ENCODE results near the gene MINAR2. TPM values are rescaled to one million over a fixed set of nuclear protein-coding genes. Genes with fewer than 3 reads are reported as not detected.

Gene MINAR2
- total and polyA plus RNA-seq, 11 donors = not detected

DNA sequence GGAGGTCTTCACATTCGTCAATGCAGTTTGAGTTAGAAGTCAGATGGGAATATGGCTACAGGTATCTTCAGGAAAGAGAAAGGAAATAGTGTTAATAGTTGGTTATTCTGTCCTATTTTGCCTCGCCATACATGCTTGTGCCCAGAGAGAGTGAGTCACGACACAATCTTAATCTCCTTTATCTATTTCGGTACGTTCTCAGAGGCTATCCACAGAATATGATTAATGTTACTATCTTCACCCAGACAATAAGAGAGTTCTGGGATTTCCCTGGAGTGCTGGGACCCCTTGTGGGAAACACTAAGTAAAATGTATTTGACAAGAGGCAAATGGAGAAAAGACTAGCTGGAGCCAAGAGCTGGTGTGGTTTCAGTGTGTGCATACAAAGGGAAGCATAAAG lies 25.5 kb downstream of the MINAR2 start:
- no peak overlapping the region for H3K4me3 ChIP-seq
- DNase-seq = no peak
- no peaks in the 10 kb centered on the region for H3K4me1 ChIP-seq
- 70 to 85% (median 82%) methylated on average over 5 of the region's 5 CpGs for WGBS, 4 donors
- H3K27ac ChIP-seq = no peak overlapping the region
- ATAC-seq = no peak
- peaks cover 0 to 3% (median 0%) of the 10 kb centered on the region in 12 donors for H3K9me3 ChIP-seq
- TF ChIP-seq POLR2A (IDR thresholded peaks at IDR 0.05) = no peak
- no peak for TF ChIP-seq CTCF (IDR thresholded peaks at IDR 0.05)
- no peaks in the 10 kb centered on the region for H3K27me3 ChIP-seq
- intact Hi-C loops (cut with DNase I) = loop anchor here in 9 of 10 donors (5.0 to 10.0 kb wide), 7 partner anchors 79 to 1651 kb away; no protein-coding TSS in a partner anchor
- no peaks in the 10 kb centered on the region for H3K36me3 ChIP-seq

- no peak for DNase-seq
- H3K36me3 ChIP-seq = no peaks in the 10 kb centered on the region
- H3K4me1 ChIP-seq = no peaks in the 10 kb centered on the region
- intact Hi-C loops (cut with DNase I) = no loop called here
- H3K9me3 ChIP-seq = peaks cover 0 to 5% (median 0%) of the 10 kb centered on the region in 12 donors
- H3K27ac ChIP-seq = no peak overlapping the region
- TF ChIP-seq CTCF (IDR thresholded peaks at IDR 0.05) (no peak), POLR2A (IDR thresholded peaks at IDR 0.05) (no peak)
- no peak for ATAC-seq
- no peak overlapping the region for H3K4me3 ChIP-seq
- WGBS, 4 donors = 73 to 84% (median 79%) methylated on average over 2 of the region's 2 CpGs
- H3K27me3 ChIP-seq = no peaks in the 10 kb centered on the region
Measured at GRCh38 chr5:129781594-129781993, 33.7 kb downstream of the MINAR2 start.

DNA sequence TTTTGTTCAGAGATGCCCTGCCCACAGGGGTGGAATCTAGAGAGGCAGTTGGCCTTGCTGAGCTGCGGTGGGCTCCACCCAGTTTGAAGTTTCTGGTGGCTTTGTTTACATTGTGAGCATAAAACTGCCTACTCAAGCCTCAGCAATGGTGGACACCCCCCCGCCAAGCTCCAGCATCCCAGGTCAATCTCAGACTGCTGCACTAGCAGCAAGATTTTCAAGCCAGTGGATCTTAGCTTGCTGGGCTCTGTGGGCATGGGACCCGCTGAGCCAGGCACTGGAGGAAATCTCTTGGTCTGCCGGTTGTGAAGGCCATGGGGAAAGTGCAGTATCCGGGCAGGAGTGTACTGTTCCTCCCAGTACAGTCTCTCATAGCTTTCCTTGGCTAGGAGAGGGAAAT lies 55.5 kb downstream of the MINAR2 start:
- TF ChIP-seq POLR2A (IDR thresholded peaks at IDR 0.05) (no peak), CTCF (IDR thresholded peaks at IDR 0.05) (no peak)
- Histone ChIP-seq H3K4me3 (no peak overlapping the region), H3K4me1 (no peaks in the 10 kb centered on the region), H3K9me3 (peaks cover 0 to 19% (median 3%) of the 10 kb centered on the region in 12 donors), H3K27me3 (peaks cover 0 to 7% (median 0%) of the 10 kb centered on the region in 9 donors), H3K27ac (no peak overlapping the region), H3K36me3 (no peaks in the 10 kb centered on the region)
- intact Hi-C loops (cut with DNase I) = no loop called here
- DNase-seq (no peak), ATAC-seq (no peak)
- 80 to 88% (median 87%) methylated on average over 5 of the region's 5 CpGs for WGBS, 4 donors

DNA sequence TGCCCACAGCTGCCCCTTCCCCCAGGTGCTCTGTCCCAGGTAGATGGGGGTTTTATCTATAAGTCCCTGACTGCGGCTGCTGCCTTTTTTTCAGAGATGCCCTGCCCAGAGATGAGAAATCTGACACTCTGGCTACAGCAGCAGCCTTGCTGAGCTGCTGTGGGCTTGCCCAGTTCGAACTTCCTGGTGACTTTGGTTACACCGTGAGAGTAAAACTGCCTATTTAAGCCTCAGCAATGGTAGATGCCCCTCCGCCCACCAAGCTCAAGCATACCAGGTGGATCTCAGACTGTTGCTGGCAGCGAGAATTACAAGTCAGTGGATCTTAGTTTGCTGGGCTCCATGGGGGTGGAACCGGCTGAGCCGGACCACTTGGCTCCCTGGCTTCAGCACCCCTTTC lies 56.8 kb downstream of the MINAR2 start:
- H3K27me3 ChIP-seq = peaks cover 0 to 7% (median 0%) of the 10 kb centered on the region in 9 donors
- no peak overlapping the region for H3K4me3 ChIP-seq
- intact Hi-C loops (cut with DNase I) = no loop called here
- WGBS, 4 donors = 49 to 69% (median 56%) methylated on average over 6 to 7 of the region's 7 CpGs
- H3K9me3 ChIP-seq = peaks cover 0 to 6% (median 0%) of the 10 kb centered on the region in 12 donors
- no peak for ATAC-seq
- no peak for DNase-seq
- H3K4me1 ChIP-seq = no peaks in the 10 kb centered on the region
- TF ChIP-seq POLR2A (IDR thresholded peaks at IDR 0.05) (no peak), CTCF (IDR thresholded peaks at IDR 0.05) (no peak)
- H3K27ac ChIP-seq = no peak overlapping the region
- no peaks in the 10 kb centered on the region for H3K36me3 ChIP-seq

Measured in heart left ventricle (tissue), 16 donors.